NCI-H1092 (cell line): ENCODE data around the gene DYNLT1.
"Not testable (repeated sequence)": the region's sequence is repeated elsewhere in the genome, so short reads cannot be mapped to it uniquely, and the experiment has no call there.

ENCODE experiments used
- DNase-seq: peaks from one replicate; lab custom pipeline; 2025; lab: John Stamatoyannopoulos, UW

Gene DYNLT1

DNA sequence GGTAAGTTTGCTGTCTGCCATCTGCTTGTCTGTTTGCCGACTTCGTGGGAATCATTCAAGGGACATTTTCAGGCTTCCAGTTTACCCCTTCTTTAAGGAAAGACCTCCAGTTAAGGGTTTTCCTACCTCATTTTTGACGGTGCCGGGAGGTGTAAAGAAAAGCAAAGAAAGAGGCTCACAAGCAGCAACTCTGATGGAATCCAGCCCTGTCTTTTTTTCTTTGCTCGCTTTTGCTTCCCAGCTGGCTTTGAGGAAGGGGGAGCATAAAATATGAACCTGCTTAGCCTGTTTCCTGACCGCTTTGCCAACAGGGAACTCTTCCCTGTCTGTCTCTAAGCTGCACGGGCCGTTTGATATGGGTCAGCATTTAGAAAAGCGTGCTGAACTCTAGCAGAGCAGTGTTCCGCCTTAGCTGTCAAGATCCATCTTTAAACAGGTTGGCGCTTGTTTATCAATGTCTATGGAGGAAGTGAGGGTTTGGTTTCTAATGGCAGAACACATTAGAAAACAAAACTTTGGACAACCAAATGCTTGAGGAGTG lies 19.2 kb upstream of the DYNLT1 start:
- DNase-seq: no peak

- peak; percentile 80 for DNase-seq
Observed at GRCh38 chr6:158662954-158663624, 18.5 kb upstream of the DYNLT1 start.

GRCh38 chr6:158662607-158662953 lies 18.0 kb upstream of the DYNLT1 start:
- no peak for DNase-seq

- DNase-seq: no peak
Observed at GRCh38 chr6:158661156-158661685, 16.7 kb upstream of the DYNLT1 start.

DNA sequence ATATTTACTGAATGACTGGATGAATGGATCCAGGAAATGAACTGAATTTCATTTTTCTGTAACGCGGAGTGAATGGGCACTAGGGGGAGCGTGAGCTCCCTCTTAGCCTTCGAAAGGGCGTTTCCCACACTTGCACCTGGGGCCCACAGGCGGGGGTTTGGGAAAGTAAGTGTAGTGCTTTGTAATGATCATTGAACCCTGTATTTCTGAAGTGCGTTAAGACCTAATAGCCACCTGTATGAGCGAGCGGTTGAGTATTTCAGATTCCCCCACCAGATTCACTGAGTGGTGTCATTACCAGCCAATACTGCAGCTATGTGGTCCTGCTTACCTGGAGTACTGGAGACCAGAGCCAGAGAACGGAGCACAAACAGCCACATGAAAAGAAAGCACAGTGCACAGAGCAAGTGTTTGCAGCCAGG lies 15.8 kb upstream of the DYNLT1 start:
- peak; percentile 21 for DNase-seq

GRCh38 chr6:158656986-158657385 lies 12.4 kb upstream of the DYNLT1 start:
- DNase-seq: not testable (repeated sequence)

GRCh38 chr6:158655569-158656450 lies 11.3 kb upstream of the DYNLT1 start:
- DNase-seq: peak; percentile 58

DNA sequence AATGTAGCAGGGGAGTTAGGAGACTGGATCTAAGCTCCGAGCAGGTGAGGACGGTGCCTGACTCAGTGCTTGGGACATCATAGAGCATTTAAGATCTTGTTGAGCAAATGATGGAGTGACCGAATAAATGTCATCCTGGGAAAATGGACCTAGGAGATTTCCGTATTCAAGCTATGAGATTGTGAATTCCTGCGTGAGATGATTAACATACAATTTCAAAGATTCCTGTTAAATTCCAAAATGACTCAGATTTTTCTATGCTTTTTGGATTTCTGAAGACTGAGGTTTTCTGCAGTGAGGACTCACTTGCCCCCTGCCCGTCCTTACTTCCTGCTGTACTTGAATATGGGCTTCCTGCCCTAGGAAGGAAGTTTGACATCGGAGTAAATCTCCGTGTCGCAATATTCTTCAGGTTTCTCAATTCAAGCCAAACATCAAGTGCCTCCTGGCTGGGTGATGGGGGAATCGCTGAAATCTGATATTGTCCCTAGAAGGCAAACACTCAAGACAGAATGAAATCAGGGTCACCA lies 10.5 kb upstream of the DYNLT1 start:
- no peak for DNase-seq

- peak; percentile 45 for DNase-seq
Observed at GRCh38 chr6:158654498-158654897, 10.0 kb upstream of the DYNLT1 start.

DNA sequence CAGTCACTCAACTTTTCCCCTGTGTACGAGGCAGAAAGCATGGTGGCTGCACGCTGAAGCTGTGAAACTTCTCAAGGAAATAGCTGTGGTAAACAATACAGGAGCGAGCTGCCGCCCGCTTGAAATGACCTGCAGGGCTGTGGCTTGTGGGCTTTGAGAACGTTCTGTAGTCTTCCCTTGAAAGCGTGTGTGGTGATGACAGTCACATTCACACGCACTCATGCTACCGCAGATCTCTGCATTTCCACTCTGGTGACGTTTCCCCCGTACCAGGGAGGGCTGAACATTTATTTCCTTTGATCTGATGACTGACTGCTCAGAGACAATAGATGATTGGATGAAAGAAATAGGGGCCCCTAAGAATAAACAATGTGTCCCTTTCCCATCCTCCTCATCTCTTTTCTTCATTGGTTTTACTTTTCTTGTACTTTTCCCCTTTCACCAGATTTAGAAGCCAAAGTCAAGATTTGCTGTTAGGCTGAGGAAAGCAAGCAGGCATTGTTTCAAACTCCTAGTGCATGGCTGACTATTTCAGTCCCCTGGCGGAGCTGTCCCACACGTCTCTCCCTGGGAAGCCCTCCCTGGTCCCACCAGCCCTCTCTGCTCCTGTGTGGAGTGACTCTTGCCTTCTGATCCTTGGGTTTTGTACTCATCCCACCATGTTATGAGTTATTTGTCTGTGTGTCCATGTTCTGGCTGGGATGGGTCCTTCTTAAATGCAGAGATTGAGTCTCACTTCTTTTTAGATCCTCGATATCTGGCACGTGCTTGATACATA lies 9.2 kb upstream of the DYNLT1 start:
- no peak for DNase-seq

DNA sequence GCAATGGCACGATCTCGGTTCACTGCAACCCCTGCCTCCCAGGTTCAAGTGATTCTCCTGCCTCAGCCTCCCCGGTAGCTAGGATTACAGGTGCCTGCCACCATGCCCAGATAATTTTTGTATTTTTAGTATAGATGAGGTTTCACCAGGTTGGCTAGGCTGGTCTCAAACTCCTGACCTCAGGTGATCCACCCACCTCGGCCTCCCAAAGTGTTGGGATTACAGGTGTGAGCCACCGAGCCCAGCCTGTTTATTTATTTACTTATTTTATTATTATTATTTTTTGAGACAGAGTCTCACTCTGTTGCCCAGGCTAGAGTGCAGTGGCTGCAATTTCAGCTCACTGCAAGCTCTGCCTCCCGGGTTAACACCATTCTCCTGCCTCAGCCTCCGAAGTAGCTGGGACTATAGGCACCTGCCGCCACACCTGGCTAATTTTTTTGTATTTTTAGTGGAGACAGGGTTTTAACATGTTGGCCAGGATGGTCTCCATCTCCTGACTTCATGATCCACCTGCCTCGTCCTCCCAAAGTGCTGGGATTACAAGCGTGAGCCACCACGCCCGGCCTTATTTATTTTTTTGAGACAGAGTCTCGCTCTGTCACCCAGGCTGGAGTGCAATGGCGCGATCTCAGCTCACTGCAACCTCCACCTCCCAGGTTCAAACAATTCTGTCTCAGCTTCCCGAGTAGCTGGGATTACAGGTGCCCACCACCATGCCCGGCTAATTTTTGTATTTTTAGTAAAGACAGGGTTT lies 7.6 kb upstream of the DYNLT1 start:
- DNase-seq: not testable (repeated sequence)

DNA sequence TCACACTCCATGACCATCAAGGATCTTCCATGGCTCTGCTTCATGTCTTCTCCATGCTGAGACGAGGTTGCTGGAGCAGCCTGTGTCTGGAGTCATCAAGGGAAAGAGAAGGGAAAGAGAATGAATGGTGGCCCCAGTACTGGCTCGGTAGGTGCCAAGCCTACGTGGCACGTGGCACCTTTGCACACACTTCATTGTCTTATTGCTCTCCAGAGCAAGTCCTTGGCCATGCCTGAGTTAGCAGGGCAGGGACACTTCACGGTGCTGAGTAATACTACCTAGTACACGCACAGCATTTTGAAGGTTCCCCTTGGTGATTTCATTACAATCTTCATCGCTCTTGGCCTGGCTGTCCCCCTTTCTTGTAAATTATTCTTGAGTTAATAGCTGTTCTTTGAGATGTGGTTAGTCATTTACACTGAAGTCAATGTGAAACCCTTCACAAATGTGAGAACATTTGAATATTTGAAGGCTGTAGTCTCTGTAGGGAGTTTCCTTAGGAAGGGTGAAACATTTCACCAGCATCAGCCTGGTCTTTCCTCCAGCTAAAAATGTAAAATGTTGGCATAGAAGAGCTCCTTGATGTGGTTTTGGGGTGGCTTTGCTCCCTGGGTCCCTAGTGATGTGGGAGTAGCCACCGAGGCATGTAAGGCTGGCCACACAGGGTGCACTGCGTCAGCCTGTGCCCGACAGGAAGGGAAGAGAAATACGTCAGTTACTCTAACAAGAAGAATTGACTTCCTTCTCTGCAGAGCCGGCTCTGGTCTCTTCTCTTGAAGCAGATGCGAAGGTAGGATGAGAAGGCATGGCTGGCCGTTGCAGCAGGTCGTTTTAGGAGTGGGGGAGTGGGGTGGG lies 5.0 kb upstream of the DYNLT1 start, which contains the start of gene SYTL3:
SYTL3 (plus strand) TSS at position 766 of the 855 bp plus-strand sequence. CDS start 13,215 bp downstream, outside the sequence.
- DNase-seq: no peak

GRCh38 chr6:158648682-158649131 lies 4.2 kb upstream of the DYNLT1 start:
- no peak for DNase-seq

- no peak for DNase-seq
Observed at GRCh38 chr6:158647501-158647900, 3.0 kb upstream of the DYNLT1 start.

GRCh38 chr6:158646023-158646910 lies 1.7 kb upstream of the DYNLT1 start:
- no peak for DNase-seq

GRCh38 chr6:158645064-158646022 lies 800 bp upstream of the DYNLT1 start:
- DNase-seq: no peak

GRCh38 chr6:158643836-158644230 lies 710 bp downstream of the DYNLT1 start:
- DNase-seq: no peak
